ENCODE results near the gene HOXC11.

- TF ChIP-seq POLR2A (IDR thresholded peaks at IDR 0.05) (no peak), EP300 (IDR thresholded peaks at IDR 0.05) (no peak), POLR2AphosphoS5 (IDR thresholded peaks at IDR 0.05) (no peak)
- TF ChIP-seq, protein P1, sequence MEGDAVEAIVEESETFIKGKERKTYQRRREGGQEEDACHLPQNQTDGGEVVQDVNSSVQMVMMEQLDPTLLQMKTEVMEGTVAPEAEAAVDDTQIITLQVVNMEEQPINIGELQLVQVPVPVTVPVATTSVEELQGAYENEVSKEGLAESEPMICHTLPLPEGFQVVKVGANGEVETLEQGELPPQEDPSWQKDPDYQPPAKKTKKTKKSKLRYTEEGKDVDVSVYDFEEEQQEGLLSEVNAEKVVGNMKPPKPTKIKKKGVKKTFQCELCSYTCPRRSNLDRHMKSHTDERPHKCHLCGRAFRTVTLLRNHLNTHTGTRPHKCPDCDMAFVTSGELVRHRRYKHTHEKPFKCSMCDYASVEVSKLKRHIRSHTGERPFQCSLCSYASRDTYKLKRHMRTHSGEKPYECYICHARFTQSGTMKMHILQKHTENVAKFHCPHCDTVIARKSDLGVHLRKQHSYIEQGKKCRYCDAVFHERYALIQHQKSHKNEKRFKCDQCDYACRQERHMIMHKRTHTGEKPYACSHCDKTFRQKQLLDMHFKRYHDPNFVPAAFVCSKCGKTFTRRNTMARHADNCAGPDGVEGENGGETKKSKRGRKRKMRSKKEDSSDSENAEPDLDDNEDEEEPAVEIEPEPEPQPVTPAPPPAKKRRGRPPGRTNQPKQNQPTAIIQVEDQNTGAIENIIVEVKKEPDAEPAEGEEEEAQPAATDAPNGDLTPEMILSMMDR (IDR thresholded peaks at IDR 0.05), result no peak
Observed at GRCh38 chr12:53952871-53953734, 19.8 kb upstream of the HOXC11 start.

All from gastroesophageal sphincter (tissue), 3 donors.